PC-3 (cell line): ENCODE results near the gene ACAP3. TPM values are rescaled to one million over a fixed set of nuclear protein-coding genes. Genes with fewer than 3 reads are reported as not detected.
A peak's percentile ranks its signal among the peaks of the same experiment; 100 is the strongest.

Experiments
- ATAC-seq: fragments of 200-7000 bp; cut with Tn5 transposase; 2 replicates; pipeline ENCODE4 v1.9.1; 2020; ENCODE audit warnings: mild to moderate bottlenecking, moderate library complexity
- BruUV-seq: library from RNA; stranded (reverse); fragments of 400-500 nt; replicated peaks from 2 replicates; lab custom pipeline; 2021; lab: Mats Ljungman, UMichigan
- CTCF ChIA-PET: fragments of 300-600 bp; sonication (Branson Sonifier 250); formaldehyde crosslinking; loops from one replicate; lab custom pipeline; 2022; ENCODE audit warnings: antibody characterized with exemption; lab: Charles Lee
- POLR2A ChIA-PET: fragments of 300-600 bp; sonication (Branson Sonifier 250); formaldehyde crosslinking; loops from one replicate; lab custom pipeline; 2022; ENCODE audit warnings: antibody characterized with exemption; ENCODE audit not compliant: unreplicated experiment; lab: Charles Lee
- DNase-seq: peaks from one replicate; pipeline ENCODE4 v3.0.0-alpha.2; 2015
- H2AFZ ChIP-seq: fragments of 300-600 bp; sonication (generic); 2 replicates; pipeline ENCODE4 v1.6.0; 2016; ENCODE audit warnings: antibody characterized with exemption, low read length
- H3F3A ChIP-seq: fragments of 300-600 bp; sonication (generic); one replicate; pipeline ENCODE4 v1.6.0; 2017; ENCODE audit warnings: antibody characterized with exemption, low read length, control low read depth, mild to moderate bottlenecking; ENCODE audit not compliant: unreplicated experiment
- H3K27ac ChIP-seq: fragments of 300-600 bp; sonication (generic); 2 replicates; pipeline ENCODE4 v1.5.1; 2016; ENCODE audit warnings: mild to moderate bottlenecking, low read length
- H3K27me3 ChIP-seq: fragments of 300-600 bp; sonication (generic); 2 replicates; pipeline ENCODE4 v1.6.1; 2016; ENCODE audit warnings: low read length, mixed read lengths
- H3K36me3 ChIP-seq: fragments of 300-600 bp; sonication (generic); 2 replicates; pipeline ENCODE4 v1.6.1; 2016; ENCODE audit warnings: low read depth, mixed run types, low read length, mixed read lengths
- H3K4me1 ChIP-seq: fragments of 300-600 bp; sonication (generic); 2 replicates; pipeline ENCODE4 v1.5.1; 2016; ENCODE audit warnings: low read length; ENCODE audit not compliant: insufficient read depth
- H3K4me2 ChIP-seq: fragments of 300-600 bp; sonication (generic); 2 replicates; pipeline ENCODE4 v1.6.0; 2016; ENCODE audit warnings: low read length
- H3K4me3 ChIP-seq: fragments of 300-600 bp; sonication (generic); 2 replicates; pipeline ENCODE4 v1.5.1; 2016; ENCODE audit warnings: mild to moderate bottlenecking, low read length, mixed read lengths
- H3K79me2 ChIP-seq: fragments of 300-600 bp; sonication (generic); 2 replicates; pipeline ENCODE4 v1.6.1; 2017; ENCODE audit warnings: low read length, mixed read lengths
- H3K9ac ChIP-seq: fragments of 300-600 bp; sonication (generic); 2 replicates; pipeline ENCODE4 v1.6.0; 2016; ENCODE audit warnings: mild to moderate bottlenecking, low read length
- H3K9me2 ChIP-seq: fragments of 300-600 bp; sonication (generic); replicated peaks from 2 replicates; pipeline ENCODE4 v1.6.1; 2016; ENCODE audit warnings: mixed run types, low read length, mixed read lengths
- H3K9me3 ChIP-seq: fragments of 300-600 bp; sonication (generic); 2 replicates; pipeline ENCODE4 v1.6.1; 2016; ENCODE audit warnings: low read length, mixed read lengths
- H4K20me1 ChIP-seq: fragments of 300-600 bp; sonication (generic); 2 replicates; pipeline ENCODE4 v1.6.1; 2016; ENCODE audit warnings: low read length, mixed read lengths
- CTCF ChIP-seq: fragments of 300-600 bp; sonication (generic); conservative IDR thresholded peaks from 2 replicates; pipeline ENCODE4 v1.5.1; 2017; ENCODE audit warnings: antibody characterized with exemption, low read depth, mild to moderate bottlenecking, low read length
- EZH2 ChIP-seq: fragments of 300-600 bp; sonication (generic); IDR thresholded peaks from one replicate; pipeline ENCODE4 v1.6.1; 2017; ENCODE audit warnings: antibody characterized with exemption, mild to moderate bottlenecking, low read length; ENCODE audit not compliant: unreplicated experiment
- EZH2phosphoT487 ChIP-seq: fragments of 300-600 bp; sonication (generic); IDR thresholded peaks from 2 replicates; pipeline ENCODE4 v1.6.1; 2018; ENCODE audit warnings: mild to moderate bottlenecking, antibody characterized with exemption, low read length, borderline replicate concordance
- intact Hi-C: fragments of 100-400 bp; cut with micrococcal nuclease; formaldehyde crosslinking; loops from 2 replicates; pipeline ENCODE4 v1.9.0; 2023
- total RNA-seq: library from RNA; depleted of rRNA; stranded (reverse); fragments of >200 nt; gene quantifications from 2 replicates; pipeline ENCODE4 v1.2.3, GENCODE V29; 2014

Gene ACAP3
- total RNA-seq, 1 experiment from 2014 or later = 116 TPM

- intact Hi-C loops = no loop called here
- H3K9ac ChIP-seq = peak overlapping the region; percentile 77
- TSS peak; percentile 38 for BruUV-seq
Observed at GRCh38 chr1:1306661-1307260, 969 bp downstream of the ACAP3 start.

GRCh38 chr1:1306070-1306660, 1.6 kb downstream of the ACAP3 start:
- H3K9ac ChIP-seq = no peak overlapping the region
- H3K27me3 ChIP-seq = no peaks in the 10 kb centered on the region
- no peaks in the 10 kb centered on the region for H3K9me2 ChIP-seq
- no peaks in the 10 kb centered on the region for H3F3A ChIP-seq
- H3K9me3 ChIP-seq = no peaks in the 10 kb centered on the region
- TF ChIP-seq EZH2 (no peak), CTCF (peak; percentile 45), EZH2phosphoT487 (no peak)
- no peak overlapping the region for H3K27ac ChIP-seq
- H2AFZ ChIP-seq = no peak overlapping the region
- peaks cover 2% of the 10 kb centered on the region; the same call in 1 of the 2 replicates for H3K36me3 ChIP-seq
- no peak for ATAC-seq
- peak overlapping the region; percentile 93 for H3K4me2 ChIP-seq
- peaks cover 11% of the 10 kb centered on the region for H4K20me1 ChIP-seq
- H3K4me1 ChIP-seq = peaks cover 33% of the 10 kb centered on the region
- no peak for DNase-seq
- ChIA-PET POLR2A (no interaction called here), CTCF (no interaction called here)
- intact Hi-C loops = no loop called here
- peaks cover 65% of the 10 kb centered on the region for H3K79me2 ChIP-seq
- BruUV-seq = no TSS peak
- H3K4me3 ChIP-seq = peak overlapping the region; percentile 97

More at GRCh38 chr1:1306661-1307260, 969 bp downstream of the ACAP3 start:
- Histone ChIP-seq H4K20me1 (peaks cover 11% of the 10 kb centered on the region), H3K27ac (no peak overlapping the region), H3K36me3 (peaks cover 8% of the 10 kb centered on the region; the same call in 1 of the 2 replicates), H3K27me3 (no peaks in the 10 kb centered on the region), H3K9me2 (no peaks in the 10 kb centered on the region), H3K79me2 (peaks cover 66% of the 10 kb centered on the region), H2AFZ (no peak overlapping the region), H3K4me2 (peak overlapping the region; percentile 93), H3F3A (no peaks in the 10 kb centered on the region), H3K9me3 (no peaks in the 10 kb centered on the region), H3K4me1 (peaks cover 33% of the 10 kb centered on the region), H3K4me3 (peak overlapping the region; percentile 97)
- peak; percentile 35 for DNase-seq
- TF ChIP-seq CTCF = no peak
- no peak for TF ChIP-seq EZH2phosphoT487
- no peak for TF ChIP-seq EZH2
- ChIA-PET POLR2A (no interaction called here), CTCF (no interaction called here)
- no peak for ATAC-seq
